ENCODE measurements around the gene NME3. TPM values are rescaled to one million over a fixed set of nuclear protein-coding genes. Genes with fewer than 3 reads are reported as not detected.

The NME3 gene
- total and polyA plus RNA-seq, 2 of the 4 experiments (the other 2 are of a cell fraction), result 12.7 to 41.2 TPM

- intact Hi-C loops (cut with micrococcal nuclease), result no loop called here
- Histone ChIP-seq H3K36me3 (ENCODE audit: control insufficient read depth, insufficient read depth, low read length) (peaks cover 72% of the 10 kb centered on the region), H3K14ac (replicated peaks; ENCODE audit: low read depth, low read length) (no peak overlapping the region), H3K18ac (ENCODE audit: low read depth, low read length) (no peak overlapping the region), H2AK9ac (replicated peaks; ENCODE audit: low read depth, low read length, poor library complexity) (no peak overlapping the region), H4K20me1 (ENCODE audit: insufficient read depth, low read length) (peaks cover 17% of the 10 kb centered on the region), H3K9me1 (ENCODE audit: insufficient read depth, low read length) (no peaks in the 10 kb centered on the region), H3K79me1 (ENCODE audit: low read depth in 1 of 2, low read length in 2 of 2) (peaks cover 0 to 12% of the 10 kb centered on the region in 2 experiments; a peak in 1 of 4 replicates), H2BK15ac (ENCODE audit: low read depth, low read length) (no peak overlapping the region), H4K5ac (ENCODE audit: low read depth, low read length) (no peak overlapping the region), H3K23ac (ENCODE audit: low read depth, low read length) (no peak overlapping the region), H3K9ac (ENCODE audit: low read depth, low read length) (no peak overlapping the region), H3K4ac (ENCODE audit: low read depth, low read length) (no peak overlapping the region), H3K4me1 (ENCODE audit: control insufficient read depth, insufficient read depth, low read length) (no peaks in the 10 kb centered on the region), H3K27ac (ENCODE audit: insufficient read depth, low read length) (no peak overlapping the region), H3K4me2 (ENCODE audit: low read depth, low read length) (no peak overlapping the region), H2AFZ (replicated peaks; ENCODE audit: low read length, poor library complexity) (no peak overlapping the region), H3K9me3 (ENCODE audit: control insufficient read depth, insufficient read depth, low read length) (no peaks in the 10 kb centered on the region), H2BK5ac (ENCODE audit: low read depth, low read length, poor library complexity, severe bottlenecking) (no peak overlapping the region), H4K91ac (ENCODE audit: insufficient read depth, low read depth, low read length) (no peak overlapping the region), H3K27me3 (ENCODE audit: control insufficient read depth, insufficient read depth, low read length) (no peaks in the 10 kb centered on the region), H3K56ac (ENCODE audit: extremely low read depth, insufficient read depth, low read length) (no peak overlapping the region), H2BK120ac (ENCODE audit: low read depth, low read length) (no peak overlapping the region), H4K8ac (ENCODE audit: low read depth in 2 of 2, low read length in 2 of 2) (no peak overlapping the region), H2BK20ac (ENCODE audit: low read depth, low read length) (no peak overlapping the region), H2AK5ac (ENCODE audit: low read depth, low read length) (no peak overlapping the region), H3K4me3 (ENCODE audit: insufficient read depth, low read depth, low read length) (no peak overlapping the region)
- ChIA-PET POLR2A (ENCODE audit: unreplicated experiment) (no interaction called here), CTCF (no interaction called here)
- DNase-seq (no peak), ATAC-seq (ENCODE audit: low read depth) (no peak)
- no TSS peak for BruUV-seq (replicated peaks)
- dilution Hi-C loops (cut with HindIII; ENCODE audit: low sequenced_read_pairs, unreplicated experiment), result no loop called here
- in situ Hi-C loops (cut with MboI; ENCODE audit: low sequenced_read_pairs), result no loop called here
- TF ChIP-seq BHLHE40 (IDR thresholded peaks at IDR 0.05; ENCODE audit: low read depth, low read length) (no peak), MAZ (IDR thresholded peaks at IDR 0.05; ENCODE audit: borderline replicate concordance, low read depth, low read length) (no peak), ELK1 (IDR thresholded peaks at IDR 0.05; ENCODE audit: borderline replicate concordance, low read depth, low read length) (no peak), FOS (IDR thresholded peaks at IDR 0.05; ENCODE audit: low read depth, low read length) (no peak), RCOR1 (IDR thresholded peaks at IDR 0.05; ENCODE audit: insufficient replicate concordance, low read length) (no peak), NFE2L2 (IDR thresholded peaks at IDR 0.05; ENCODE audit: low read depth, low read length) (no peak), CEBPB (IDR thresholded peaks at IDR 0.05; ENCODE audit: low read depth, low read length) (no peak), MXI1 (IDR thresholded peaks at IDR 0.05; ENCODE audit: borderline replicate concordance, low read depth, low read length) (no peak), SMC3 (IDR thresholded peaks at IDR 0.05; ENCODE audit: low read depth, low read length) (no peak), RAD21 (IDR thresholded peaks at IDR 0.05; ENCODE audit: low read length) (no peak), CTCF (conservative IDR thresholded peaks at IDR 0.05; ENCODE audit: low read depth, low read length) (no peak), RFX5 (IDR thresholded peaks at IDR 0.05; ENCODE audit: low read depth, low read length) (no peak), USF2 (IDR thresholded peaks at IDR 0.05; ENCODE audit: low read depth, low read length) (no peak), CHD1 (IDR thresholded peaks at IDR 0.05; ENCODE audit: low read depth, low read length) (no peak), MAFK (IDR thresholded peaks at IDR 0.05; ENCODE audit: low read depth, low read length) (no peak), POLR2A (IDR thresholded peaks at IDR 0.05; ENCODE audit: low read depth, low read length) (no peak)
- WGBS, 2 experiments (ENCODE audit: extremely low coverage in 2 of 2, insufficient read length in 1 of 2), result 98% methylated on average over 11 of the region's 22 CpGs; no CpG with 5 or more reads in 1 of the 2 experiments
Measured at GRCh38 chr16:1765826-1766225, 5.5 kb downstream of the NME3 start.
